Measurements from ENCODE around the gene SPAG8. TPM values are rescaled to one million over a fixed set of nuclear protein-coding genes. Genes with fewer than 3 reads are reported as not detected.

SPAG8 gene
- total RNA-seq, 4 donors from 2014 or later = 0.65 to 2.0 (median 0.83) TPM

- Histone ChIP-seq H3K27ac (replicated peaks in 1 of 4) (peak overlapping the region in 1 of 4 donors; percentile 10), H3K4me1 (peaks cover 30 to 47% (median 41%) of the 10 kb centered on the region in 4 donors), H3K9me3 (no peaks in the 10 kb centered on the region), H3K27me3 (no peaks in the 10 kb centered on the region), H3K36me3 (peaks cover 0 to 19% (median 3%) of the 10 kb centered on the region in 4 donors), H3K4me3 (no peak overlapping the region)
- TF ChIP-seq POLR2A (IDR thresholded peaks at IDR 0.05; ENCODE audit: low read depth) (no peak), CTCF (IDR thresholded peaks at IDR 0.05) (no peak), EP300 (IDR thresholded peaks at IDR 0.05) (no peak), POLR2AphosphoS5 (IDR thresholded peaks at IDR 0.05) (no peak)
- intact Hi-C loops (cut with DNase I) = no loop called here
- WGBS = 75% methylated on average over 14 of the region's 14 CpGs
- no peak for DNase-seq (ENCODE audit: extremely low spot score)
Observed at GRCh38 chr9:35834260-35835215, 22.5 kb upstream of the SPAG8 start.

- Histone ChIP-seq H3K9me3 (no peaks in the 10 kb centered on the region), H3K27me3 (no peaks in the 10 kb centered on the region), H3K4me3 (no peak overlapping the region), H3K4me1 (peaks cover 35 to 59% (median 49%) of the 10 kb centered on the region in 4 donors), H3K36me3 (peaks cover 0 to 19% (median 3%) of the 10 kb centered on the region in 4 donors), H3K27ac (replicated peaks in 1 of 4) (peak overlapping the region in 2 of 4 donors; percentile 10 to 62)
- WGBS = 80% methylated on average over 5 of the region's 5 CpGs
- TF ChIP-seq POLR2AphosphoS5 (IDR thresholded peaks at IDR 0.05) = no peak
- TF ChIP-seq CTCF (IDR thresholded peaks at IDR 0.05) = no peak
- no peak for TF ChIP-seq POLR2A (IDR thresholded peaks at IDR 0.05; ENCODE audit: low read depth)
- no peak for TF ChIP-seq EP300 (IDR thresholded peaks at IDR 0.05)
- intact Hi-C loops (cut with DNase I) = no loop called here
- DNase-seq (ENCODE audit: extremely low spot score) = no peak
Observed at GRCh38 chr9:35832814-35833213, 20.8 kb upstream of the SPAG8 start.

- WGBS = 75% methylated on average over 4 of the region's 4 CpGs
- intact Hi-C loops (cut with DNase I) = no loop called here
- H3K27me3 ChIP-seq = no peaks in the 10 kb centered on the region
- no peak for DNase-seq (ENCODE audit: extremely low spot score)
- no peak overlapping the region for H3K4me3 ChIP-seq
- TF ChIP-seq EP300 (IDR thresholded peaks at IDR 0.05) = no peak
- no peak for TF ChIP-seq POLR2A (IDR thresholded peaks at IDR 0.05; ENCODE audit: low read depth)
- no peak for TF ChIP-seq POLR2AphosphoS5 (IDR thresholded peaks at IDR 0.05)
- TF ChIP-seq CTCF (IDR thresholded peaks at IDR 0.05) = no peak
- H3K9me3 ChIP-seq = no peaks in the 10 kb centered on the region
- peaks cover 35 to 70% (median 56%) of the 10 kb centered on the region in 4 donors for H3K4me1 ChIP-seq
- no peak overlapping the region for H3K27ac ChIP-seq (replicated peaks in 1 of 4)
- H3K36me3 ChIP-seq = peaks cover 0 to 18% (median 3%) of the 10 kb centered on the region in 4 donors
Observed at GRCh38 chr9:35831040-35831439, 19.0 kb upstream of the SPAG8 start.

GRCh38 chr9:35829764-35830096, 17.7 kb upstream of the SPAG8 start:
- no peaks in the 10 kb centered on the region for H3K27me3 ChIP-seq
- H3K4me3 ChIP-seq = peak overlapping the region; percentile 66 to 91 (median 80)
- no peak for DNase-seq (ENCODE audit: extremely low spot score)
- H3K9me3 ChIP-seq = no peaks in the 10 kb centered on the region
- H3K36me3 ChIP-seq = peaks cover 0 to 5% (median 0%) of the 10 kb centered on the region in 4 donors
- 19% methylated on average over 2 of the region's 2 CpGs for WGBS
- intact Hi-C loops (cut with DNase I) = no loop called here
- no peak for TF ChIP-seq CTCF (IDR thresholded peaks at IDR 0.05)
- H3K27ac ChIP-seq (replicated peaks in 1 of 4) = peak overlapping the region; percentile 85 to 98 (median 96)
- H3K4me1 ChIP-seq = peaks cover 35 to 72% (median 56%) of the 10 kb centered on the region in 4 donors
